Ectodermal cell (in vitro differentiated cells): Measurements from ENCODE around the gene OR2M4.
"Not testable (repeated sequence)": the region's sequence is repeated elsewhere in the genome, so short reads cannot be mapped to it uniquely, and the experiment has no call there.

Source experiments
- H3K27ac ChIP-seq: 2 replicates; pipeline ENCODE4 v1.7.0; 2013; ENCODE audit warnings: mild to moderate bottlenecking, low read depth, low read length; ENCODE audit not compliant: insufficient read depth, poor library complexity, severe bottlenecking
- H3K27me3 ChIP-seq: 2 replicates; pipeline ENCODE4 v1.7.0; 2013; ENCODE audit warnings: mild to moderate bottlenecking, low read length; ENCODE audit not compliant: insufficient read depth, control insufficient read depth, poor library complexity, severe bottlenecking
- H3K36me3 ChIP-seq: one replicate; pipeline ENCODE4 v1.7.0; 2013; ENCODE audit warnings: low read length; ENCODE audit not compliant: control insufficient read depth, insufficient read depth
- H3K4me1 ChIP-seq: one replicate; pipeline ENCODE4 v1.7.0; 2013; ENCODE audit warnings: low read length; ENCODE audit not compliant: control insufficient read depth, insufficient read depth
- H3K4me3 ChIP-seq: 2 replicates; pipeline ENCODE4 v1.7.0; 2013; ENCODE audit warnings: low read depth, low read length, control low read depth; ENCODE audit not compliant: insufficient read depth
- H3K9me3 ChIP-seq: 2 replicates; pipeline ENCODE4 v1.7.0; 2013; ENCODE audit warnings: mild to moderate bottlenecking, low read length, moderate library complexity; ENCODE audit not compliant: control insufficient read depth
- WGBS, 2 experiments: methylation state at CpG; one replicate each; pipeline ENCODE4 v1.1.7; 2013; ENCODE audit warnings: missing lambda C conversion rate in 2 of 2; 5-methylcytosine and 5-hydroxymethylcytosine counted together

The OR2M4 gene

DNA sequence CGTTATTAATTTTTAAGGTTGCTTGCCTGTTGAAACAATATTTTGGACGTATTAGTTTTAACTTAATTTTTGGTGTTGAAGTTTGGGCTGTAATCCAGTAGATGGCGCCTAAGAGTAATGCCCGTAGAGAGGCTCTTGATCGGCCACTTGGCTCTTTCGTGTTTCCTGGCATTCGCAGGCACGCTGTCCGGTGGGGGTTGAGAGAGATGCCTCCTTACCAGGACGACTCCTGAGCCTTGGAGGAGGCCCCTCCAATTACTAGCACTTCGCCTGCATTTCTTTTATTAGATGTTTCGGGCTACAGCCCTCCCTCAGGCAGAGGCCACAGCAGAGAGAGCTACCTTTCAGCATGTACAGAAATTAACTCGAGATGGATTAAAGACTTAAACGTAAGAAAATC is 12.0 kb downstream of the OR2M4 start:
- H3K27ac ChIP-seq, result no peak overlapping the region
- peaks cover 5% of the 10 kb centered on the region for H3K9me3 ChIP-seq
- H3K4me3 ChIP-seq, result no peak overlapping the region
- WGBS, 2 experiments, result 42 to 46% methylated on average over 14 of the region's 14 CpGs
- H3K4me1 ChIP-seq, result no peaks in the 10 kb centered on the region
- no peaks in the 10 kb centered on the region for H3K36me3 ChIP-seq
- H3K27me3 ChIP-seq, result no peaks in the 10 kb centered on the region

DNA sequence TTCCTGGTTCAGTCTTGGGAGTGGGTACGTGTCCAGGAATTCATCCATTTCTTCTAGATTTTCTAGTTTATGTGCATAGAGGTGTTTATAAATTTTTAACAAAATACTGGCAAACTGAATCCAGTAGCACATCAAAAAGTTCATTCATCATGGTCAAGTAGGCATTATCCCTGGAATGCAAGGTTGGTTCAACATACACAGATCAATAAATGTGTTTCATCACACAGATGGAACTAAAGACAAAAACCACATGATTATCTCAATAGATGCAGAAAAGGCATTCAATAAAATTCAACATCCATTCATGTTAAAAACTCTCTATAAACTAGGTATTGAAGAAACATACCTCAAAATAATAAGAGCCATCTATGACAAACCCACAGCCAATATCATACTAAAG is 28.1 kb downstream of the OR2M4 start:
- H3K4me3 ChIP-seq, H3K9me3 ChIP-seq: not testable (repeated sequence)
- WGBS, 2 experiments, result 71% methylated on average over 1 of the region's 1 CpG; no CpG with 5 or more reads in 1 of the 2 experiments

DNA sequence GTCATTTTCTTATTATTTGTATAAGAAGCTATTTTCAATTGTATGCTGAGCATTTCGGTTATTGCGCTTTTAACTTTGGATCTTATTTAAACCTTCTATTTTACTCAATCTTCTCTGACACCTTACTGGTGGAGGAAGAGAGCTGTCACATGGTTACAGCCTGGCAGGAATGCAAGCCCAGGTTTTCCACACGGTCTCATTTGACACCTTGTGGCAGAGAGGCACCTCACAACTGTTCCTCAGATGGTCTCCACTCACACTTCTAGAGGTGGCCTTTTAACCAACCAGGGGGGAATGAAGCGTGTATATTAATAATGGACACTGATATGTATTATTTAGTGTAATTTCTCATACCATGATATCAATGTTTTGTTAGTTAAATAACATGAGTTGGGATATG is 37.0 kb downstream of the OR2M4 start:
- peaks cover 6% of the 10 kb centered on the region for H3K9me3 ChIP-seq
- WGBS, 2 experiments, result 43 to 82% methylated on average over 1 to 3 of the region's 4 CpGs
- no peaks in the 10 kb centered on the region for H3K4me1 ChIP-seq
- H3K36me3 ChIP-seq, result no peaks in the 10 kb centered on the region
- H3K27me3 ChIP-seq, result no peaks in the 10 kb centered on the region
- H3K4me3 ChIP-seq, result no peak overlapping the region
- no peak overlapping the region for H3K27ac ChIP-seq

More for the DNA sequence above, 28.1 kb downstream of the OR2M4 start:
- not testable (repeated sequence) for H3K27ac ChIP-seq, H3K27me3 ChIP-seq, H3K36me3 ChIP-seq, H3K4me1 ChIP-seq

DNA sequence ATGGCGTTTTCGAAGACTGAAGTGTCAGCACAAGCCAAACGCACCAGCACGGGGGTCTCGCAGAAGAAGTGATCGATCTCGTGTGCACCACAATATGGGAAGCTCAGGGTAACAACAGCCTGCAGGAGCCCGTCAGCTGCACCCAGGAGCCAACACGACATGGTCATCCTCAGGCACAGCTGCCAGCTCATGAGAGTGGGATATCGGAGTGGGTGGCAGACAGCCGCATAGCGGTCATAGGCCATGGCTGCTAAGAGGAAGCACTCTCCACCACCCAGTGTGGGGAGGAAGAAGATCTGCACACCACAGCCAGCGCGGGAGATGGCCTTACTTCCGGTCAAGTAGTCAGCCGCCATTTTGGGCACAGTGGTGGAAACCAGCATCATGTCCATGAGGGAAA is 42.0 kb downstream of the OR2M4 start:
- not testable (repeated sequence) for H3K27ac ChIP-seq, H3K4me1 ChIP-seq, H3K4me3 ChIP-seq, H3K27me3 ChIP-seq, H3K36me3 ChIP-seq, H3K9me3 ChIP-seq
- 78 to 92% methylated on average over 7 of the region's 16 CpGs for WGBS, 2 experiments

DNA sequence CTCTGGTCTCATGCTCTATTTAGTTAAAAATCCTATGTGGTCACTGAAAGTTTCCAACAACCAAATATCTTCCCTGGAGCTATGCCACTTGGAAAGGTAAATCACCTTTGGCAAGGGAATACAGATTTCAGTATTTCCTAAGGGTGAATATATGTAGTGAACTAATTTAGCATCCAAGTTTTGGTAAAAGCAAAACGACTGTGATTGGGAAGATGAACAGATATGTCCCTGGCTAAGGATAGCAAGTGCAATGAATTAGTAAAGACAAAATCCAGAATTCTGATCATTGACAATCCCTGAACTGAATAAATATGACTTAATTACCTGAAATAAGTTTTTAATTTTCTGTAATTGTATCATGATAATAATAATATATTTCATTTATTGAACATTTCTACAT is 46.7 kb downstream of the OR2M4 start, which contains the start of gene OR2T33:
Gene OR2T33 (minus strand): TSS at position 101 of the 400 bp plus-strand sequence. CDS start 4,162 bp downstream, outside the sequence.
- no peak within 1 kb of the TSS for H3K4me3 ChIP-seq
- H3K27me3 ChIP-seq, result no peaks in the 10 kb centered on the region
- no peaks in the 10 kb centered on the region for H3K36me3 ChIP-seq
- no peaks in the 10 kb centered on the region for H3K4me1 ChIP-seq
- peaks cover 3% of the 10 kb centered on the region for H3K9me3 ChIP-seq
- no peak within 1 kb of the TSS for H3K27ac ChIP-seq
- 29 to 45% methylated on average over 1 of the region's 1 CpG for WGBS, 2 experiments

DNA sequence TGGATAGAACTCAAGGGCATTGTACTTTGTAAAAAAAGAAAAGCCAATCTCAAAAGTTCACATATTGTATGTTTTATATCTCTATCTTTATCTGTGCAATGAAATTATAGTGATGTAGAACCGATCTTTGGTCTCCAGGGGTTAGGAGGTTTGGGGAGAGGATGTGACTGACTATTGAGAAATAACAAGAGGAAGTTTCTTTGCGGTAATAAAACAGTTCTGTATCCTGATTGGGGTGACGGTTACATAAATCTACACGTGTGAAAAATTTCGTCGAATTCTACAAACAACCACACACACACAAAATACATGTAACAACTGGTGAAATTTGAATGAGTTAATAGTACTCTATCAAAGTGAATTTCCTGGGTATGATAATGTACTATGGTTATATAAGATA is 57.2 kb downstream of the OR2M4 start:
- Histone ChIP-seq H3K4me1 (no peaks in the 10 kb centered on the region), H3K9me3 (peaks cover 8% of the 10 kb centered on the region), H3K27me3 (no peaks in the 10 kb centered on the region), H3K4me3 (no peak overlapping the region), H3K27ac (no peak overlapping the region), H3K36me3 (no peaks in the 10 kb centered on the region)
- 62 to 63% methylated on average over 2 of the region's 6 CpGs for WGBS, 2 experiments
